Left renal pelvis (tissue), 4 donors: ENCODE results near the gene TAF3. TPM values are rescaled to one million over a fixed set of nuclear protein-coding genes. Genes with fewer than 3 reads are reported as not detected.

Source experiments
- DNase-seq, 4 donors: peaks; one replicate each; pipeline ENCODE4 v3.0.0-alpha.2; 2013; ENCODE audit warnings: low read depth in 4 of 4, low spot score in 3 of 4
- polyA plus RNA-seq, 4 donors: library from polyadenylated mRNA; unstranded; fragments of 120-200 nt; gene quantifications; one replicate each; pipeline ENCODE4 v1.2.1, GENCODE V29; 2013; ENCODE audit not compliant: insufficient read length in 4 of 4

Gene TAF3
- polyA plus RNA-seq, 4 donors, result 7.2 to 12.5 (median 11.2) TPM

GRCh38 chr10:7932301-7933036 lies 114.2 kb downstream of the TAF3 start:
- peak in 2 of 4 donors; percentile 8 to 10 for DNase-seq

GRCh38 chr10:7933262-7933661 lies 115.0 kb downstream of the TAF3 start:
- no peak for DNase-seq

GRCh38 chr10:7933757-7934156 lies 115.5 kb downstream of the TAF3 start:
- no peak for DNase-seq

GRCh38 chr10:7937315-7937945 lies 119.1 kb downstream of the TAF3 start:
- DNase-seq, result no peak

GRCh38 chr10:7941576-7941975 lies 123.3 kb downstream of the TAF3 start:
- no peak for DNase-seq

- no peak for DNase-seq
Observed at GRCh38 chr10:7942316-7942715, 124.0 kb downstream of the TAF3 start.

- no peak for DNase-seq
Observed at GRCh38 chr10:7942859-7943258, 124.6 kb downstream of the TAF3 start.

- no peak for DNase-seq
Observed at GRCh38 chr10:7944215-7944480, 125.8 kb downstream of the TAF3 start.

- no peak for DNase-seq
Observed at GRCh38 chr10:7944537-7944936, 126.2 kb downstream of the TAF3 start.

- DNase-seq, result no peak
Observed at GRCh38 chr10:7945034-7945433, 126.7 kb downstream of the TAF3 start.

- DNase-seq, result no peak
Observed at GRCh38 chr10:7945469-7946187, 127.3 kb downstream of the TAF3 start.

GRCh38 chr10:7948371-7949000 lies 130.2 kb downstream of the TAF3 start:
- no peak for DNase-seq

- DNase-seq, result no peak
Observed at GRCh38 chr10:7950981-7951847, 132.9 kb downstream of the TAF3 start.

GRCh38 chr10:7952266-7952665 lies 134.0 kb downstream of the TAF3 start:
- no peak for DNase-seq

GRCh38 chr10:7953447-7953846 lies 135.1 kb downstream of the TAF3 start:
- DNase-seq, result no peak

- no peak for DNase-seq
Observed at GRCh38 chr10:7955446-7955845, 137.1 kb downstream of the TAF3 start.

- no peak for DNase-seq
Observed at GRCh38 chr10:7956508-7956907, 138.2 kb downstream of the TAF3 start.

GRCh38 chr10:7957591-7957990 lies 139.3 kb downstream of the TAF3 start:
- no peak for DNase-seq

- no peak for DNase-seq
Observed at GRCh38 chr10:7958442-7958841, 140.1 kb downstream of the TAF3 start.

GRCh38 chr10:7960108-7960507 lies 141.8 kb downstream of the TAF3 start:
- DNase-seq, result no peak

- DNase-seq, result no peak
Observed at GRCh38 chr10:7962592-7962991, 144.3 kb downstream of the TAF3 start.
